ENCODE results near the gene MAMDC2.

- TF ChIP-seq CSRNP3 (CRISPR knock-in tag; IDR thresholded peaks at IDR 0.05) (no peak), TCF4 (CRISPR knock-in tag; IDR thresholded peaks at IDR 0.05; ENCODE audit: borderline replicate concordance) (no peak), OSR1 (CRISPR knock-in tag; IDR thresholded peaks at IDR 0.05) (no peak)
Measured at GRCh38 chr9:70127036-70127435, 83.4 kb downstream of the MAMDC2 start.

Data from SK-N-SH treated with all-trans-retinoic acid at 6 μM for 48 hours (cell line).